HuH-7.5 (cell line): ENCODE data around the gene MICAL2.
A peak's percentile ranks its signal among the peaks of the same experiment; 100 is the strongest.

Source experiments
- DNase-seq: peaks from one replicate; pipeline ENCODE4 v3.0.0; 2011; ENCODE audit warnings: low spot score

Gene MICAL2, protein sequence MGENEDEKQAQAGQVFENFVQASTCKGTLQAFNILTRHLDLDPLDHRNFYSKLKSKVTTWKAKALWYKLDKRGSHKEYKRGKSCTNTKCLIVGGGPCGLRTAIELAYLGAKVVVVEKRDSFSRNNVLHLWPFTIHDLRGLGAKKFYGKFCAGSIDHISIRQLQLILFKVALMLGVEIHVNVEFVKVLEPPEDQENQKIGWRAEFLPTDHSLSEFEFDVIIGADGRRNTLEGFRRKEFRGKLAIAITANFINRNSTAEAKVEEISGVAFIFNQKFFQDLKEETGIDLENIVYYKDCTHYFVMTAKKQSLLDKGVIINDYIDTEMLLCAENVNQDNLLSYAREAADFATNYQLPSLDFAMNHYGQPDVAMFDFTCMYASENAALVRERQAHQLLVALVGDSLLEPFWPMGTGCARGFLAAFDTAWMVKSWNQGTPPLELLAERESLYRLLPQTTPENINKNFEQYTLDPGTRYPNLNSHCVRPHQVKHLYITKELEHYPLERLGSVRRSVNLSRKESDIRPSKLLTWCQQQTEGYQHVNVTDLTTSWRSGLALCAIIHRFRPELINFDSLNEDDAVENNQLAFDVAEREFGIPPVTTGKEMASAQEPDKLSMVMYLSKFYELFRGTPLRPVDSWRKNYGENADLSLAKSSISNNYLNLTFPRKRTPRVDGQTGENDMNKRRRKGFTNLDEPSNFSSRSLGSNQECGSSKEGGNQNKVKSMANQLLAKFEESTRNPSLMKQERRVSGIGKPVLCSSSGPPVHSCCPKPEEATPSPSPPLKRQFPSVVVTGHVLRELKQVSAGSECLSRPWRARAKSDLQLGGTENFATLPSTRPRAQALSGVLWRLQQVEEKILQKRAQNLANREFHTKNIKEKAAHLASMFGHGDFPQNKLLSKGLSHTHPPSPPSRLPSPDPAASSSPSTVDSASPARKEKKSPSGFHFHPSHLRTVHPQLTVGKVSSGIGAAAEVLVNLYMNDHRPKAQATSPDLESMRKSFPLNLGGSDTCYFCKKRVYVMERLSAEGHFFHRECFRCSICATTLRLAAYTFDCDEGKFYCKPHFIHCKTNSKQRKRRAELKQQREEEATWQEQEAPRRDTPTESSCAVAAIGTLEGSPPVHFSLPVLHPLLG

GRCh38 chr11:12110201-12110713 lies at the start of gene MICAL2:
MICAL2 (plus strand) TSS chr11:12110590; CDS start chr11:12162156, 51,566 bp downstream.
- DNase-seq = peak; percentile 85

GRCh38 chr11:12061851-12062560 lies 48.4 kb upstream of the MICAL2 start:
- no peak for DNase-seq

DNA sequence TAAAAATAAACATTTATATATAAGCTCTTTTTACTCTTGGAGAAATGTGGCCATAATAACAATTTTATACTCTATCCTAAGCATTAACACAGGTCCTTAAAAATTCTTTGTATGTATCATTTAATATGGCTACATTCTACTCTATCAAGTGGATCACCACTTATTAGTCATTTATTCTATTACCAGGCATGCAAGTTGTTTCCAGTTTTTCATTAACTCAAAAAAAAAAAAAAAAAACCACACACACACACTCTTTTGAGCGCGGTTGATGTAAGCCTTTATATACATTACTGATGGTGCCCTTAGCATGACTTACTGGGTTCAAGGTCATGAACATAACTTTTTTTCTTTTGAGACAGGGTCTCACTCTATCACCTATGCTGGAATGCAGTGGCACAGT lies 47.1 kb upstream of the MICAL2 start:
- no peak for DNase-seq

DNA sequence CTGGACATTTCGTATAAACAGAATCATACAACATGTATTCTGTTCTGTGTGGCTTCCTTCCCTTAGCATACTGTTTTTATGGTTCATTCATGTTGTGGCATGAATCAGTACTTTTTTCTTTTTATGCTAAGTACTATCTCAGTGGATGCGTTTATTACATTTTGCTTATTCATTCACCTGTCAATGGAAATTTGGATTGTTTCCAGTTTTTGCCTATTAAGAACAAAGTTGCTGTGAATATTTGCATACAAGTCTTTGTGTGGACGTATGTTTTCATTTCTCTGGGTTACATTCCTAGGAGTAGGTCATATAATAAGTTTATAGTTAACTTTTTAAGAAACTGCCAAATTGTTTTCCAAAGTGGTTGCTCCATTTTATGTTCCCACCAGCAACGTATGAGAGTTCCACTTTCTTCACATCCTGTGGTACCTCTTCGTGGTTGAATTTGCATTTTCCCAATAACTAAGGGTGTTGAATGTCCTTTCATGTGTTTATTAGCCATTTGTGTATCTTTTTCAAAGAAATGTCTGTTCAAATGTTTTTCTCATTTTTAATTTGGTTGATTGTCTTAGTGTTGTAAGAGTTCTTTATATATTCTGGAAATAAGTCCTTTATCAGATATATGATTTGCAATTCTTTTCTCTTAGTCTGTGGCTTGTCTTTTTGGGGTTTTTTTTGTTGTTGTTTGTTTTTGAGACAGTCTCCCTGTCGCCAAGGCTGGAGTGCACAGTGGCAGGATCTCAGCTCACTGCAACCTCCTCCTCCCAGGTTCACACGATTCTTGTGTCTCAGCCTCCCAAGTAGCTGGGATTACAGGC lies 46.0 kb upstream of the MICAL2 start:
- no peak for DNase-seq

GRCh38 chr11:12064954-12065280 lies 45.5 kb upstream of the MICAL2 start:
- no peak for DNase-seq

- no peak for DNase-seq
Observed at GRCh38 chr11:12066056-12066798, 44.2 kb upstream of the MICAL2 start.

GRCh38 chr11:12066799-12067508 lies 43.4 kb upstream of the MICAL2 start:
- DNase-seq = no peak

- no peak for DNase-seq
Observed at GRCh38 chr11:12067796-12068357, 42.5 kb upstream of the MICAL2 start.

DNA sequence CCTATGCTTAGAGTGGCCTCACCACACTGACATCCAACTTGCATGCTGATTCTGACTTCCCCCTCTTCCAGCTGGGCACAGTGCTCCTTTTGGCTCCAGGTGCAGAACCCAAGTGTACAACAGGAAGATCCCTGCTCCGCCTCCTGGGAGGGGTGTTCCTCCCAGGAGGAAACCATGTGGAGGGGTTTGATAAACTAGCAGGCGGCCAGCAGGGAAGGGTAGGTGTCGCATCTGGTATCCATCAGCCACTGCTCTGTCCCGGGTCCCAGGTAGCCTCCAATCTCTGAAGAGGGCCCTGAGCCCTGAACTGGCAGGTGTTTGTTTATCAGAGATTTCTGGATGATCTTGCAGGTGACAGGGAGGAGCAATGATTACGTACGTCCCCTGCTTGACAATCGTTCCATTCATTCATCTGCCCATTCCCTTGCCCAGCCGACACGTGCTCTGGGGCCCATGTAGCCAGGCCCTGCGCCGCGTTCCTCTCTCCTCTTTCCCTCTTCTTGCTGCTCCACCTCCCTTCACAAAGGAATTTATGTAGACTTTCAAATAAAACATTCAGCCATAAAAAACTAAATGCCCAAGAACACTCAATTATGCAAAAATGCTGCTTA lies 41.2 kb upstream of the MICAL2 start:
- DNase-seq = no peak

DNA sequence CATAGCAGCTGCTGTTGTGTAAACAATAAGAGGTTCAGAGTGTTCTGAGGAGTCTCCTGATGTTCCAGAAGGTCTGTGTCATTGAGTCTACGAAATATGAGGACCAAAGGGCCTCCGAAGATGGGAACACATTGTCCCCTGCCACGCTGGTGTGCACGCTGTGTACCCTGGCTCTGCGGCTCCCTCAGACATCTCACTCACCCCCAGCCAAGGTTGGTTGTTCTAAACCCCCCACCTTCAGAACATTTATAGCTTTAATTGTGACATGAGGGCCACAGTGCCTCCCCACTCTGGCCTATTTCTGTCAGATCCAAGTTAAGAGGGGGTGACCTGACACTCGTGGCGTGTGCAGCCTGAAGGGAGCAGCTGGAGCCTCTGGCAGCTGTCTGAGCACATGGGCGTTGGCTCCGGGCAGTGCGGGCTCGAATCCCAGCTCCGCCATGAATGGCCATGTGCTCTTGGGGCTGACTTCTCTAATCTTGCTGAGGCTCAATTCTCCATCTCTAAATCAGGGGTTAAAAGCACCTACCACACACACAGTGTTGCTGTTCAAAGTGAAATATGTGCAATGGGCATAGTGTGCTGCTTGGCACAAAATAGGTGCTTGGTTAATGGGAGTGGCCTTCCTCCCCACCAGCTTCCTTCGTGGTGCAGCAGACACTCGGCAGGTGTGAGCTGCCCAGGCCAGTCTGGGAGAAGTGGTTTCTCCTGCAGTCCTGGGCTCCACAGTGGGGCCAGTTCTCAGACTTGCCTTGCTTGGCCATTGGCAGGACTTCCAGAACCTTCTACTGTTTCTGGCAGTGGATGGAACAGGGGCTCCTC lies 39.7 kb upstream of the MICAL2 start:
- DNase-seq = no peak

GRCh38 chr11:12071574-12071973 lies 38.8 kb upstream of the MICAL2 start:
- no peak for DNase-seq

DNA sequence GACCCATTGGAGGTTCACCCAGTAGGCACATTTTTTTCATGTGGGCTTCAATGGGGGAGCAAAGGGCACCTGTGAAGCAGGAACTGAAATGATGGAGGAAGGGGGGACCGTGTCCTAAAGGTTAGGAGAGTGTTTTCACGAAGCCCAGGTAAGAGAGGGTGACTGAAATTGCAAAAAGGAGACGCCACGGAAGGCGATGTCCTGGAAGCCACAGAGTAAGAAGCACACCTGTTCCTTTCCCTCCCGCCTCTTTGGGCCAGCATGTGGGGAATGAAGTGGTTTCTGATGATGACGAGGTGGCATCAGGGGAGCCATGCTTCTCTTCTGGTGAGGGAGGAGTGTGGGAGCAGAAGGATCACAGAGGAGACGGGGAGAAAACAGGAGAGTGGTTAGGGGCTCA lies 37.0 kb upstream of the MICAL2 start:
- no peak for DNase-seq

DNA sequence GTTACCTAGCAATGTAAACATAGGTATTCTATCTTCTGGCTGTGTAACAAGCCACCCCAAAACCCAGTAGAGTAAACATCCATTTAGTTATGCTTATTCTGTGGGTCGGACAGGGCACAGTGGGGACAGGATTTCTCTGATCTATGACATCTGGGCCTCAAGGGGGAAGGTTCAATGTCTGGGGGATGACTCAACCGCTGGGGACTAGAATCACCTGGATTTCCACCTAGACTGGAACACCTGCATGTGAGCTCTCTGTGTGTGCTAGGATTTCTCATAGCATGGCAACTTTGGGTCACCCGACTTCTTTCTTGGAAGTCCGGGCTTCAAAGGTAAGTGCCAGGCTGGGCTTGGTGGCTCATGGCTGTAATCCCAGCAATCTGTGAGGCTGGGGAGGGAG lies 36.5 kb upstream of the MICAL2 start:
- DNase-seq = no peak

- no peak for DNase-seq
Observed at GRCh38 chr11:12074529-12075195, 35.7 kb upstream of the MICAL2 start.

GRCh38 chr11:12075291-12075690 lies 35.1 kb upstream of the MICAL2 start:
- DNase-seq = no peak

DNA sequence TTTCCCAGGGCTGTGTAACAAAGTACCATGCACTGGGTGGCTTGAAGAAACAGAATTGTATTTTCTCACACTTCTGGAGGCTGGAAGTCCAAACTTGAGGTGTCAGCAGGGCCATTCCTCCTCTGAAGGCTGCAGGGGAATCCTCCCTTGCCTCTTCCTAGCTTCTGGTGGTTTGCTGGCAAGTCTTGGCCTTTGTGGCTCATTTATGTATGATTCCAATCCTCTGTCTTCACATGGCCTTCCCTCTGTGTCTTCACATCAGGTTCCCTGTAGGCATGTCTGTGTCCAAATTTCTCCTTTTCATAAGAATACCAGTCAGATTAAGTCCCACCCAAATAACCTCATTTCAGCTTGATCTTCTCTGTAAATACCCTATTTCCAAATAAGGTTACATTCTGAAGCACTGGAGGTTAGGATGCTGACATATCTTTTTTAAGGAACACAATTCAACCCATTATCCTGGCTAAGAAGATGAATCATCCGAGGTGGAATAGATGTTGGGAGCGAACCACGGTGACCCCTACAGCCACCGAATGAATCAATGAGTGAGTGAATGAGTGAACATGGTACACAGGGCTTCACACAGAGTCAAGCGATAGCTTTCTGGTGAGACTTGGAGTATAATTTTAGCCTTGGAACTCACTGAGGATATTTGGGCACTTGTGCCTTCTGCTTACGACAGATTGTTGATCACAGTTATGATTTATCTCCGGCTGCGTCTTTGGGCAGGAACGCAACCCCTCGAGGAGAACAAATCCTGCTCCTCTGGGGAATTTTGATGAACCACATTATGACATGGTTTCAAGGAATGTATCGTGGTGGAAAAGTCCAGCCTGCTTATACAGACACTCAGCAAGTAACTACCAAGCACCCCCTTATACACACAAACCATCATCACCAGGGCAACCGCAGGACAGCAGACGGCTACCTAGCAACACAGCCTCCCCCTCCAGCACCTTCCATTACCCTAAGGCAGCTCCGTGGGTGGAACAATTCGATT lies 34.3 kb upstream of the MICAL2 start:
- DNase-seq = no peak
